ENCODE data around the gene SPOUT1.
"Not testable (repeated sequence)": the region's sequence is repeated elsewhere in the genome, so short reads cannot be mapped to it uniquely, and the experiment has no call there.

The SPOUT1 gene

GRCh38 chr9:128785427-128785826 is 44.2 kb downstream of the SPOUT1 start:
- Histone ChIP-seq H3K79me2 (ENCODE audit: low read length) (peaks cover 19% of the 10 kb centered on the region), H3K36me3 (replicated peaks; ENCODE audit: insufficient read depth, low read length) (no peaks in the 10 kb centered on the region), H3K4me3 (ENCODE audit: low read length) (no peak overlapping the region), H2AFZ (ENCODE audit: low read length) (no peak overlapping the region), H3K9ac (ENCODE audit: low read length) (no peak overlapping the region), H3K27me3 (replicated peaks; ENCODE audit: insufficient read depth, low read length) (no peaks in the 10 kb centered on the region), H3F3A (ENCODE audit: insufficient read depth, low read length) (peaks cover 9% of the 10 kb centered on the region; the same call in 1 of the 2 replicates), H3K4me1 (ENCODE audit: low read length) (peaks cover 16% of the 10 kb centered on the region), H3K27ac (ENCODE audit: low read length) (no peak overlapping the region), H3K4me2 (ENCODE audit: low read depth, low read length) (no peak overlapping the region), H4K20me1 (ENCODE audit: insufficient read depth, low read length) (no peaks in the 10 kb centered on the region), H3K9me3 (replicated peaks; ENCODE audit: insufficient read depth, low read length) (no peaks in the 10 kb centered on the region), H3K9me2 (replicated peaks; ENCODE audit: insufficient read depth, low read length) (no peaks in the 10 kb centered on the region)
- TF ChIP-seq CTCF (IDR thresholded peaks at IDR 0.05; ENCODE audit: low read length) = no peak
- no peak for DNase-seq

GRCh38 chr9:128782669-128783068 is 46.9 kb downstream of the SPOUT1 start:
- no peak overlapping the region for H3K27ac ChIP-seq (ENCODE audit: low read length)
- no peak for DNase-seq
- H3F3A ChIP-seq (ENCODE audit: insufficient read depth, low read length) = peaks cover 9% of the 10 kb centered on the region; the same call in 1 of the 2 replicates
- H3K9ac ChIP-seq (ENCODE audit: low read length) = no peak overlapping the region
- H3K4me2 ChIP-seq (ENCODE audit: low read depth, low read length) = no peak overlapping the region
- H3K9me3 ChIP-seq (replicated peaks; ENCODE audit: insufficient read depth, low read length) = no peaks in the 10 kb centered on the region
- H3K9me2 ChIP-seq (replicated peaks; ENCODE audit: insufficient read depth, low read length) = no peaks in the 10 kb centered on the region
- H3K4me3 ChIP-seq (ENCODE audit: low read length) = no peak overlapping the region
- H3K4me1 ChIP-seq (ENCODE audit: low read length) = peaks cover 8% of the 10 kb centered on the region; the same call in 1 of the 2 replicates
- H3K79me2 ChIP-seq (ENCODE audit: low read length) = peaks cover 6% of the 10 kb centered on the region
- H3K36me3 ChIP-seq (replicated peaks; ENCODE audit: insufficient read depth, low read length) = no peaks in the 10 kb centered on the region
- no peak overlapping the region for H2AFZ ChIP-seq (ENCODE audit: low read length)
- TF ChIP-seq EZH2phosphoT487 (IDR thresholded peaks at IDR 0.05; ENCODE audit: low read length) (no peak), CTCF (IDR thresholded peaks at IDR 0.05; ENCODE audit: low read length) (no peak), EZH2 (optimal IDR thresholded peaks at IDR 0.05; ENCODE audit: low read depth, low read length) (no peak)
- no peaks in the 10 kb centered on the region for H3K27me3 ChIP-seq (replicated peaks; ENCODE audit: insufficient read depth, low read length)
- no peaks in the 10 kb centered on the region for H4K20me1 ChIP-seq (ENCODE audit: insufficient read depth, low read length)

- Histone ChIP-seq H4K20me1 (ENCODE audit: insufficient read depth, low read length) (no peaks in the 10 kb centered on the region), H3K9ac (ENCODE audit: low read length) (no peak overlapping the region), H3K27ac (ENCODE audit: low read length) (peak overlapping the region; percentile 51; the same call in 1 of the 2 replicates), H3F3A (ENCODE audit: insufficient read depth, low read length) (peaks cover 9% of the 10 kb centered on the region; the same call in 1 of the 2 replicates), H2AFZ (ENCODE audit: low read length) (no peak overlapping the region), H3K27me3 (replicated peaks; ENCODE audit: insufficient read depth, low read length) (no peaks in the 10 kb centered on the region), H3K4me3 (ENCODE audit: low read length) (no peak overlapping the region), H3K9me2 (replicated peaks; ENCODE audit: insufficient read depth, low read length) (no peaks in the 10 kb centered on the region), H3K4me1 (ENCODE audit: low read length) (0 out of 2 replicates have a peak, but pooled peaks cover 7% of the 10 kb centered on the region), H3K9me3 (replicated peaks; ENCODE audit: insufficient read depth, low read length) (no peaks in the 10 kb centered on the region), H3K4me2 (ENCODE audit: low read depth, low read length) (no peak overlapping the region), H3K79me2 (ENCODE audit: low read length) (no peaks in the 10 kb centered on the region), H3K36me3 (replicated peaks; ENCODE audit: insufficient read depth, low read length) (no peaks in the 10 kb centered on the region)
- TF ChIP-seq EZH2 (optimal IDR thresholded peaks at IDR 0.05; ENCODE audit: low read depth, low read length) (no peak), CTCF (IDR thresholded peaks at IDR 0.05; ENCODE audit: low read length) (no peak), EZH2phosphoT487 (IDR thresholded peaks at IDR 0.05; ENCODE audit: low read length) (no peak)
- DNase-seq = no peak
These were observed 48.2 kb downstream of the SPOUT1 start for GRCh38 chr9:128781187-128782070.

- not testable (repeated sequence) for H3K9ac ChIP-seq (ENCODE audit: low read length); H3K4me3 ChIP-seq (ENCODE audit: low read length); H2AFZ ChIP-seq (ENCODE audit: low read length); H3K9me3 ChIP-seq (replicated peaks; ENCODE audit: insufficient read depth, low read length); H3K9me2 ChIP-seq (replicated peaks; ENCODE audit: insufficient read depth, low read length); H3F3A ChIP-seq (ENCODE audit: insufficient read depth, low read length); H3K36me3 ChIP-seq (replicated peaks; ENCODE audit: insufficient read depth, low read length); H3K27me3 ChIP-seq (replicated peaks; ENCODE audit: insufficient read depth, low read length); DNase-seq; H4K20me1 ChIP-seq (ENCODE audit: insufficient read depth, low read length); H3K4me2 ChIP-seq (ENCODE audit: low read depth, low read length); H3K4me1 ChIP-seq (ENCODE audit: low read length); H3K79me2 ChIP-seq (ENCODE audit: low read length); H3K27ac ChIP-seq (ENCODE audit: low read length)
These were observed 49.5 kb downstream of the SPOUT1 start for GRCh38 chr9:128780093-128780492.

Data from MM.1S (cell line).